Colonic mucosa (tissue), 4 donors: ENCODE results near the gene RASIP1. TPM values are rescaled to one million over a fixed set of nuclear protein-coding genes. Genes with fewer than 3 reads are reported as not detected.

Experiments
- DNase-seq: peaks from one replicate; pipeline ENCODE4 v3.0.0-alpha.2; 2020
- H3K27ac ChIP-seq: fragments of 200-600 bp; one replicate; pipeline ENCODE4 v1.8.0; 2021
- H3K27me3 ChIP-seq: fragments of 200-600 bp; one replicate; pipeline ENCODE4 v1.8.0; 2021
- H3K36me3 ChIP-seq: fragments of 200-600 bp; one replicate; pipeline ENCODE4 v1.8.0; 2021
- H3K4me1 ChIP-seq: fragments of 200-600 bp; one replicate; pipeline ENCODE4 v1.8.0; 2021; ENCODE audit warnings: mild to moderate bottlenecking
- H3K4me3 ChIP-seq: fragments of 200-600 bp; one replicate; pipeline ENCODE4 v1.8.0; 2021
- H3K9ac ChIP-seq, 2 donors: one replicate each; pipeline ENCODE4 v1.7.0; 2013; ENCODE audit warnings: control low read depth in 2 of 2, low read depth in 2 of 2, low read length in 2 of 2
- H3K9me3 ChIP-seq: fragments of 200-600 bp; one replicate; pipeline ENCODE4 v1.8.0; 2021
- intact Hi-C: fragments of 100-400 bp; cut with DNase I; formaldehyde crosslinking; loops from one replicate; pipeline ENCODE4 v1.14.1; 2022
- total RNA-seq, 2 donors: library from RNA; stranded (reverse); fragmentation: NEBNext Ultra II Directional in 1 of 2; extraction: Animal tissue kit (Norgen Biotek cat#: 25700) in 1 of 2; gene quantifications; one replicate each; pipeline ENCODE4 v1.2.1, GENCODE V29; 2021
- TF ChIP-seq, protein P1 (sequence below): fragments of 200-600 bp; IDR thresholded peaks from one replicate; pipeline ENCODE4 v1.8.0; 2022; ENCODE audit warnings: antibody characterized with exemption, mild to moderate bottlenecking
- donor health status: healthy.
- donor health status: DM: no; HTN: no; CAD: no.
- donor health status: DM: no; HTN: no; CAD: no.

Gene RASIP1
- total RNA-seq, 2 donors from 2014 or later: 2.2 to 4.8 TPM

DNA sequence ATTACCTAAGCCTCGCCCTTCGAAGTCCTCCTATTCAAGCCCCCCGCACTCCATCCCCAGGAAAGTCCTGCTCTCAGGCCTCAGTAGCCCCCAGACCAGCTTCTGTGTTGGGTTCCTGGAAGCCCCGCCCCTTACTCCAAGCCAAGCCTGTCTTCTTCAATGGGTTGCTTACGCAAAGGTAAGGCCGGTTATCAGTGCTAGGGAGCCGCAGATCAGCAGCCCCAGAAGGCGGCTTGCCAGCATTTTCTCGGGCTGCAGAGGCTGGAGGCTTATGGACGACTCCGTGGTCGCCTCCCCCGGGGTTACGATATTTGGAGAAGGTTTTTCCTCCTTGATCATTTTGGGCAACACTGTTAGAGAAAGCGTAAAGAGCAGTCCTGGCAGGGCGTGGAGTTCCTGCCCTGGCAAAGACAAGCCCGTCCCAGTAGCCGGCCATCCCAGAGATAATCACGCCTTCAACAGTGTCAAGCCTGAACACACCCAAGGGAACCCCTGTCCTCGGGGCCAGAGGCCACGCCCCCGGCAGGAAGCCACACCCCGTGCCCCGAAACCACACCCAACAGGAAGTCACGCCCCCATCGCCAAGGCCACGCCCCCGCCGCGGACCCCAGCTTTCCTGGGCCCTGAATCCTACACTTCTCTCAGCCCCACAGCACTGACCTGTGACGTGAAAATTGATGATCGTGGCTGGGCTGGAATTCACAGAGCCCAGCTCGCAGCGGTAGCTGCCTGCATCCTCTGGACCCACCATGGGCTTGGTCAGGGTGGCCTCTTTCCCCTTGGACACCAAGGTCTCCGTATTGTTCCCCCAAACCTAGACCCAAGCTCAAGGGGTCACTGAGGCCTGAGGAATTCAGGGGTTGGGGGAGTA lies 954 bp upstream of the RASIP1 start:
- intact Hi-C loops: no loop called here
- TF ChIP-seq, protein P1, sequence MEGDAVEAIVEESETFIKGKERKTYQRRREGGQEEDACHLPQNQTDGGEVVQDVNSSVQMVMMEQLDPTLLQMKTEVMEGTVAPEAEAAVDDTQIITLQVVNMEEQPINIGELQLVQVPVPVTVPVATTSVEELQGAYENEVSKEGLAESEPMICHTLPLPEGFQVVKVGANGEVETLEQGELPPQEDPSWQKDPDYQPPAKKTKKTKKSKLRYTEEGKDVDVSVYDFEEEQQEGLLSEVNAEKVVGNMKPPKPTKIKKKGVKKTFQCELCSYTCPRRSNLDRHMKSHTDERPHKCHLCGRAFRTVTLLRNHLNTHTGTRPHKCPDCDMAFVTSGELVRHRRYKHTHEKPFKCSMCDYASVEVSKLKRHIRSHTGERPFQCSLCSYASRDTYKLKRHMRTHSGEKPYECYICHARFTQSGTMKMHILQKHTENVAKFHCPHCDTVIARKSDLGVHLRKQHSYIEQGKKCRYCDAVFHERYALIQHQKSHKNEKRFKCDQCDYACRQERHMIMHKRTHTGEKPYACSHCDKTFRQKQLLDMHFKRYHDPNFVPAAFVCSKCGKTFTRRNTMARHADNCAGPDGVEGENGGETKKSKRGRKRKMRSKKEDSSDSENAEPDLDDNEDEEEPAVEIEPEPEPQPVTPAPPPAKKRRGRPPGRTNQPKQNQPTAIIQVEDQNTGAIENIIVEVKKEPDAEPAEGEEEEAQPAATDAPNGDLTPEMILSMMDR: no peak
- Histone ChIP-seq H3K4me3 (no peak overlapping the region), H3K36me3 (no peaks in the 10 kb centered on the region), H3K9me3 (no peaks in the 10 kb centered on the region), H3K9ac (peak overlapping the region in 1 of 2 donors; percentile 12), H3K27me3 (peaks cover 5% of the 10 kb centered on the region), H3K27ac (no peak overlapping the region), H3K4me1 (no peaks in the 10 kb centered on the region)
- DNase-seq: peak; percentile 75

DNA sequence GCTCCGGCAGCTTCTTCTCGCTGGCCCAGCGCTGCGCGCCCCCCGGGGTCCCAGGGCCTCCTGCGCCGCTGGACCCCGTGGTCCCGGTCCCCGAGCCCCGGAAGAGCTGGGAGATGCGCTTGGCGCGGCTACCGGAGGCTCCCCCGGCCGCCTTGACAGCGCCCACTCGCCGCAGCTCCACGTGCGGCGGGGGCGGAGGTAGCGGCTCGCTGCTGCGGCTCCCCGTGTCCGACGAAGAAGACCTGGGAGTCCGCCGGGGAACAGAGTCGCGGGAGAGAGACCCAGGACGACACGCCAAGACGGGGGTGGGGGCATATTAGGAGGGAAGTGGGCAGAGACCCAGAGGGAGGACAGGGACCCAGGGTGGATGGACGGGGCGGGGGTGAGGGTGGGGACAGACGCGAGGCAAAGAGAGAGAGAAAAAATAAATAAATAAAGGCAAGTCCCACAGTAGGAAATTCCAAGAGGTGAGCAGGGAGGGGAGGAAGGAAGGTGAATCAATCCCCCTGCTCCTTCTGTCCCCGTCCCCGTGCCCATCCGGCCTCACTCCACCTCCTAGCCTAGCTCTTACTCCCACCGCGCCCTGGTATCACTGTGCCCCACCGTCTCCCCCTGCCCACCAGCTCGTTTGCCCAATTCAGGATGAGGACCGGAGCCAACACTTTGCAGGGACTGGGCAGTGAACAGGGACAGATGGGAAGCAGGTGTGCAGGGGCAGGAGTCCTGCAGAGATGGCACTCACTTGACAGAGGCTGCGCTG lies 826 bp downstream of the RASIP1 start:
- H3K4me3 ChIP-seq: peak overlapping the region; percentile 47
- intact Hi-C loops: loop anchor here (5.0 kb wide), 2 partner anchors 62 to 92 kb away; partner anchors contain the start of gene CA11
- H3K9ac ChIP-seq: peak overlapping the region; percentile 58
- H3K27me3 ChIP-seq: peaks cover 5% of the 10 kb centered on the region
- H3K4me1 ChIP-seq: no peaks in the 10 kb centered on the region
- no peak for DNase-seq
- H3K9me3 ChIP-seq: no peaks in the 10 kb centered on the region
- no peak overlapping the region for H3K27ac ChIP-seq
- TF ChIP-seq, protein P1: no peak
- no peaks in the 10 kb centered on the region for H3K36me3 ChIP-seq

DNA sequence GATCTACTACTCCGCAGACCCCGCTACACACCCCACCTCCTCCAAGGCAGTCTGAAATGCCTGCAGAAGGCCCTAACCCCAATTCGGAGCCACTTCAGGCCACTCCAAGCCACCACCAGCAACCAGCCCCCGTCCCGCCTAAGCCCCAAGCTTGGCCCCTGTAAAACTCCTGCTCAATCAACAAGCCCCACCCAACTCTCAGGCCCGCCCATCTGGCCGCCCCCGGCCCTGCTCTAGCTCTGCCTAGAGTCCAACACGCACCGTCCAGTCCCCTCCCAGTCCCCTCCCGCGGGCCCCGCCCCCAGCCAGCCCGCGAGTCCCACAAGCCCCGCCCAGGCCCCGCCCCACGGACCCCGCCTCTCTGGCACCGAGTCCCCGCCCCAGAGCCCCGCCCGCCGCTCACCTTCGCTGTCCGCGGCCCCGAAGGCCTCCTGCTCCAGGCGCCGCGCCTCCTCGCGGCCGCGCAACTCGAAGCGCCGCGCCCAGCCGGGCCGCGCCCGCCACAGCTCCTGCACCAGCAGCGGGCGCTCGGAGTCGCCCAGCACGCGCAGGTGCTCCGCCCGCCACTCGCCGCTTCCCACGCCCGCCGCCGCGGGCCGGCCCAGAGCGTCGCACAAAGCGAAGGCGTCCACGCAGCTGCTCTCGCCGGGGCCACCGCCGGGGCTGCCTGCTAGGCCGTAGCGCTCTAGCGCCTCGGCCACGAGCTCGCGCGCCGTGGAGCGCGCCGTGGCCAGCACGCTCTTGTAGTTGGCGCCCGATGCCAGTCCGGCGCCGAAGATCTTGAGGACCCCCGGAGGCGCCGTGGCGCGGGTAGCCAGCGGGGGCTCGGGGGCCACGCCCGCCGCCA lies 1.6 kb downstream of the RASIP1 start:
- Histone ChIP-seq H3K4me1 (no peaks in the 10 kb centered on the region), H3K36me3 (no peaks in the 10 kb centered on the region), H3K9me3 (no peaks in the 10 kb centered on the region), H3K4me3 (peak overlapping the region; percentile 47), H3K27ac (no peak overlapping the region), H3K27me3 (peaks cover 5% of the 10 kb centered on the region), H3K9ac (peak overlapping the region in 1 of 2 donors; percentile 58)
- TF ChIP-seq, protein P1: no peak
- intact Hi-C loops: loop anchor here (5.0 kb wide), 2 partner anchors 61 to 91 kb away; partner anchors contain the start of gene CA11
- peak; percentile 99 for DNase-seq

DNA sequence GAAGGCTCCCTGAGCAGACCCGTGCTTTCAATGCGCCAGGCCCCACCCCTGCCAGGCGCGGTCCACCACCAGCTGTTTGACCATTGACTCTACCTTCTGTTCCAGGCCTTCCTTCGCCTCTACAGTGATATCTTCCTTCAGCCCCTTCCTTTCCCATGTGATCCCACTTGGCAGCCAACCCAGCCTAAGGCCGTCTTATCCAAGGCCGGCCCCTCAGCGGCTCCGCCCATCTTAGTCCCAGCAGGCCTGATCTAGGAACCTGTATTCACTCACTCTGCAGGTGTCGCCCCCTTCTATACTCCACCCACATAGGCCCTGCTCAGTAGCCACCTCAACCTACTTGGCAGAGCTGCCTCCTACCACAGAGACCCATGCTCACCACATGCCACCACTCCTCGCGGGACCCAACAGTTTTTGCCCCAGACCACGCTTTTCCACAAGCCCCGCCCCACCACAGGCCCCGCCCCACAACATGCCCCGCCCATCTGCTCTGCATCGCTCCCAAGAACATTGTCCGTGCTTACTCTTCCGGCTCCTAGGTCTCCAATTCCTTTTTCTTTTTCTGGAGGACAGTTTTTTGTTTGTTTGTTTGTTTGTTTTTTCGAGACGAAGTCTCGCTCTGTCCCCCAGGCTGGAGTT lies 2.9 kb downstream of the RASIP1 start:
- H3K27me3 ChIP-seq: peaks cover 5% of the 10 kb centered on the region
- no peak for DNase-seq
- H3K4me1 ChIP-seq: no peaks in the 10 kb centered on the region
- H3K36me3 ChIP-seq: no peaks in the 10 kb centered on the region
- no peak overlapping the region for H3K4me3 ChIP-seq
- TF ChIP-seq, protein P1: no peak
- intact Hi-C loops: loop anchor here (5.0 kb wide), 2 partner anchors 60 to 90 kb away; partner anchors contain the start of gene CA11
- no peaks in the 10 kb centered on the region for H3K9me3 ChIP-seq
- no peak overlapping the region for H3K27ac ChIP-seq
- H3K9ac ChIP-seq: no peak overlapping the region
